C4-2B (cell line): ENCODE results near the gene PCDHGA8.

Experiments used
- CTCF ChIP-seq: fragments of 450-650 bp; conservative IDR thresholded peaks from 2 replicates; pipeline ENCODE4 v1.5.1; 2017; ENCODE audit warnings: mild to moderate bottlenecking
- ZFX ChIP-seq: fragments of 450-650 bp; IDR thresholded peaks from 2 replicates; pipeline ENCODE4 v1.6.1; 2017

- TF ChIP-seq CTCF (no peak), ZFX (no peak)
These were observed 3.0 kb upstream of the PCDHGA8 start for GRCh38 chr5:141389153-141390042.
